ENCODE measurements around the gene C19orf53.
A peak's percentile ranks its signal among the peaks of the same experiment; 100 is the strongest.
"Not testable (repeated sequence)": the region's sequence is repeated elsewhere in the genome, so short reads cannot be mapped to it uniquely, and the experiment has no call there.

The C19orf53 gene

DNA sequence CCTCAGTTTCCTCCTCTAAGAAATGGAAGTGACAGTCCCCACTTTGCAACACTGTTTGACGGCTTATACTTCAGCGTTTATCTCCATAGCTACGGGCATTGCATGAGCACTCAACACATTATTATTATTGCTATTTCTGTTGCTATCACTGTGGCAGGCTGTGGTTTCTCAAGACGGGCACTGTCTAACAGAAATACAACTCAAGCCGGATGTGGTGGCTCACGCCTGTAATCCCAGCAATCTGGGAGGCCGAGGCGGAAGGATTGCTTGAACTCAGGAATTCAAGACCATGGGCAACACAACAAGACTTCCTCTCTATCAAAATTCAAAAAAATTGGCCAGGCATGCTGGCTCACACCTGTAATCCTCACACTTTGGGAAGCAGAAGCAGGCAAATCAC, 16.1 kb downstream of the C19orf53 start:
- no peak for DNase-seq
- in situ Hi-C loops (cut with HindIII; ENCODE audit: low pct_ligation_motif_present, low pct_unique_long_range_greater_than_20kb, low sequenced_read_pairs), result no loop called here

GRCh38 chr19:13793317-13793716, 19.1 kb downstream of the C19orf53 start:
- DNase-seq; in situ Hi-C loops (cut with HindIII; ENCODE audit: low pct_ligation_motif_present, low pct_unique_long_range_greater_than_20kb, low sequenced_read_pairs): not testable (repeated sequence)

DNA sequence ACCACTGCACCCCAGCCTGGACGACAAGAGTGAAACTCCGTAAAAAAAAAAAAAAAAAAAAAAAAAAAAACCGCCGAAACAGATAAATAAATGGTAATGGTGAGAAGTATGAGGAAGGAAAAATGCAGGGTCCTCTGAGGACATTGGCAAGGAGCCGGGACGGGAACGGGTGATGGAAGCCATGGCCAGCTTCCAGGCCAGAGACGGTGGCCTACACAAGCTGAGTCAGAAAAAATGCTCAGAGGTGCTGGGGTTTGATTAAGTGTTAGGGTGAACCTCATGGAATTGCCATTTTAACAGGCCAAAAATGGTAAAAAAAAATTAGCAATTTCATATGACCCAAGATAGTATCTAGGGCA, 20.1 kb downstream of the C19orf53 start:
- DNase-seq, result peak; percentile 62
- in situ Hi-C loops (cut with HindIII; ENCODE audit: low pct_ligation_motif_present, low pct_unique_long_range_greater_than_20kb, low sequenced_read_pairs), result no loop called here

DNA sequence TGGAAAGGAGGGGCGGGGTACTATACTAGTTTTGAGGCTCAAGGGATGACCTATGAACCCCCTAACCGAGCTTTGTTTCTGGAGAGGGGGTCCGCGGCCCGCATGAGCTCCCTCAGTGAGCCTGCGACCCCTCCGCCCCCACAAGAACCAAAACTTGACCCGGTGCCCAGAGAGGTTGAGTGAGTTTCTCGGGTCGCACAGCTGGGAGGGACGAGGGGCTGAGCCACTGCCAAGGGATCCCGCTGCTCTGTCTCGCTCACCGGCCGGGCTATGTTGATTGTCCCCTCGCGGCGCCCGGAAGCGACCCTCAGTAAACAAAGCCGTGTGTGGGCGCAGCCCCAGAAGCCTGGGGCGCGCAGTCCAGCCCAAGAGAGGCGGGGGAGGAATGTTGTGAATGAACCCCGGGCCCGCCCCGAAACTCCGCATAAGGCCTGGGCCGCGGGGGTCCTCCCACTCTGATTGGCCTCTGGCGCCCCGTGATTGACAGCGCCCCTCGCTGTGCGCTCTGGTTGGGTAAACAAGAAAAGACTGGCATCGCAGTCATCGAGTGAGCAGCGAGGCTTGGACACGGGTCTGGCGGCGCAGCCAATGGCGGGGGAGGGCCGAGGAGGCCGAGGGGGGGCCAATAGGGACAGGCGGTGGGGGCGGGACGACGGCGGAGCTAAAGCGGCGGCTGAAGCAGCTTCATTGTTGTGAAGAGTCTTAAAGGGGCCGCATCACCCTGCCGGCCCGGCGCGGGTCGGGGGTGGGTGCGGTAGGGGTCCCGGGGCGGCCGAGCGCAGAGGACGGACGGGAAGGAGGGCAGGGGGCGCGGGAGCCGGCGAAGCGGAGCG, 20.7 kb downstream of the C19orf53 start, which contains the start of gene ZSWIM4:
TSS of gene ZSWIM4 (plus strand) at position 687 of the 833 bp plus-strand sequence. CDS start 206 bp downstream, outside the sequence.
- peak; percentile 98 for DNase-seq
- in situ Hi-C loops (cut with HindIII; ENCODE audit: low pct_ligation_motif_present, low pct_unique_long_range_greater_than_20kb, low sequenced_read_pairs), result no loop called here

DNA sequence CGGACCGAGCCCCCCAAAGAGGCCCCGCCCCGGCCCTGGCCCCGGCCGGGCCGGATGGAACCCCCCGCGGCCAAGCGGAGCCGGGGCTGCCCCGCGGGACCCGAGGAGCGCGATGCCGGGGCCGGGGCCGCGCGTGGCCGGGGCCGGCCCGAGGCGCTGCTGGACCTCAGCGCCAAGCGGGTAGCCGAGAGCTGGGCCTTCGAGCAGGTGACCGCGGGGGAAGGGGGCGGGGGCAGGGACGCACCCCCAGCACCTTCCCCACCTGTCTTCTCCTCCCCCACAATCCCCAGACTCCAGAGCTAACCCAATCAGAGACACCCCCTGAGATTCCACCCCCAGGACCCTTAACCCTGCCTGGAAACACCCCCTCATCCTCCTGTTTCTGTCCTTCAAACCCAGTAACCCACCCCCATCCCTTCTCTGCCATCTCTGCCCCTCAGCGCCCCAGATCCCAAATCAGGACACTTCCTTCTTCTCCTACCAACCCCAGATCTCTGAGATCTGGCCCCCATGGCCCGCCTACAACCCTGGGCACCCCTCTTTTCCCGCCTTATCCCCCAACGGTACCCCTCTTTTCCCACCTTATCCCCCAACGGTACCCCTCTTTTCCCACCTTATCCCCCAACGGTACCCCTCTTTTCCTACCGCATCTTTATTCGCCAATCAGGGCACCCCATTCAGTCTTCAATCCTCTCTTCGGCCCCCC, 21.5 kb downstream of the C19orf53 start:
- in situ Hi-C loops (cut with HindIII; ENCODE audit: low pct_ligation_motif_present, low pct_unique_long_range_greater_than_20kb, low sequenced_read_pairs), result no loop called here
- peak; percentile 26 for DNase-seq

GRCh38 chr19:13796301-13797057, 22.2 kb downstream of the C19orf53 start:
- in situ Hi-C loops (cut with HindIII; ENCODE audit: low pct_ligation_motif_present, low pct_unique_long_range_greater_than_20kb, low sequenced_read_pairs), result no loop called here
- peak; percentile 93 for DNase-seq

DNA sequence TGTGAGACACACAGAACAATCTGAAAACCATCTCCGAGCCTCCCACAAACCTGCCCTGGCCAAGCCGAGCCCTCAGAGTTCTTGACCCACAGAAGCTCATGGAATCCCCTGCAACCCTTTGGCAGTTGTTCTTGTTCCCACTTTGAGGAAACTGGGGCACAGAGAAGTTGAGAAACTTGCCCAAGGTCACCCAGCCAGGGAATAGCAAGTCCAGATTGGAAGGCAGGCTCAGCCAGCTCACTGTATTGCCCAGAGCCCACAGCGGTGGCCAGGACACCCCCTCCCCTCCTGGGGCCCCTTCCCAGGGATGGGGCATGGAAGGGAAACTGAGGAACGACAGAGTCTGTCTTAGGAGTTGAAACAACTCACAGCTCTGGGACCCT, 22.8 kb downstream of the C19orf53 start:
- no peak for DNase-seq
- in situ Hi-C loops (cut with HindIII; ENCODE audit: low pct_ligation_motif_present, low pct_unique_long_range_greater_than_20kb, low sequenced_read_pairs), result no loop called here

GRCh38 chr19:13797870-13798269, 23.6 kb downstream of the C19orf53 start:
- in situ Hi-C loops (cut with HindIII; ENCODE audit: low pct_ligation_motif_present, low pct_unique_long_range_greater_than_20kb, low sequenced_read_pairs), result no loop called here
- DNase-seq, result no peak

DNA sequence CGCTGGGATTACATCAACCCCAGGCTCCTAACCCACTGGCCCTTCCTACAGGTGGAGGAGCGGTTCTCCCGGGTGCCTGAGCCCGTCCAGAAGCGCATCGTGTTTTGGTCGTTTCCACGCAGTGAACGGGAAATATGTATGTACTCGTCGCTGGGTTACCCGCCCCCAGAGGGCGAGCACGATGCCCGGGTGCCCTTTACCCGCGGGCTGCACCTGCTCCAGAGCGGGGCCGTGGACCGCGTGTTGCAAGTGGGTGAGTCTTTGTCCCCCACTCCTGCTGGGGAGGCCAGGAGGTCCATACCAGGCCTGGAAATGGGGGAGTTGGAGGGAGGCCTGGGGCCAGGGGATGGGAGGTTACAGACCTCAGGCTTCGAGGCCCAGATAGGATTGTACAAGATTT, 25.4 kb downstream of the C19orf53 start:
- in situ Hi-C loops (cut with HindIII; ENCODE audit: low pct_ligation_motif_present, low pct_unique_long_range_greater_than_20kb, low sequenced_read_pairs), result no loop called here
- DNase-seq, result no peak

DNA sequence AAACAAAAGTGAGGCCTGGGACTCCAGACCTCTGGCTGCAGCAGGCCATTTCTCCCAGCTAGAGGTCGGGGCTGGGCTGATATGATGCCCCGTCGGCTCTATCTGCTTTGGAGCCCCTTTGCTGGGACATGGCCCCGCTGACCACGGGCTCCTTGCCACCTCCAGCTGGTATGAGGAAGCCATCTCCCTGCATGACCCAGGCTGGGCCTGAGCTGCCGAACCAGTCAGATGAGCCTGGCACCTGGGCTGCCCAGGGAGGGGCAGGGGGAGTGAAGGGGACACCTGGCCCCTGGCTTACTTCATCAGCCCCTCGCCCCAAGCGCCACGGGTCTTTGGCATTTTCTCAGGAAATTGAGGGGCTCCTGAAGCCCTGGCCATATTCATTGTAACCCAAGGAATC, 28.8 kb downstream of the C19orf53 start:
- DNase-seq, result no peak
- in situ Hi-C loops (cut with HindIII; ENCODE audit: low pct_ligation_motif_present, low pct_unique_long_range_greater_than_20kb, low sequenced_read_pairs), result no loop called here

DNA sequence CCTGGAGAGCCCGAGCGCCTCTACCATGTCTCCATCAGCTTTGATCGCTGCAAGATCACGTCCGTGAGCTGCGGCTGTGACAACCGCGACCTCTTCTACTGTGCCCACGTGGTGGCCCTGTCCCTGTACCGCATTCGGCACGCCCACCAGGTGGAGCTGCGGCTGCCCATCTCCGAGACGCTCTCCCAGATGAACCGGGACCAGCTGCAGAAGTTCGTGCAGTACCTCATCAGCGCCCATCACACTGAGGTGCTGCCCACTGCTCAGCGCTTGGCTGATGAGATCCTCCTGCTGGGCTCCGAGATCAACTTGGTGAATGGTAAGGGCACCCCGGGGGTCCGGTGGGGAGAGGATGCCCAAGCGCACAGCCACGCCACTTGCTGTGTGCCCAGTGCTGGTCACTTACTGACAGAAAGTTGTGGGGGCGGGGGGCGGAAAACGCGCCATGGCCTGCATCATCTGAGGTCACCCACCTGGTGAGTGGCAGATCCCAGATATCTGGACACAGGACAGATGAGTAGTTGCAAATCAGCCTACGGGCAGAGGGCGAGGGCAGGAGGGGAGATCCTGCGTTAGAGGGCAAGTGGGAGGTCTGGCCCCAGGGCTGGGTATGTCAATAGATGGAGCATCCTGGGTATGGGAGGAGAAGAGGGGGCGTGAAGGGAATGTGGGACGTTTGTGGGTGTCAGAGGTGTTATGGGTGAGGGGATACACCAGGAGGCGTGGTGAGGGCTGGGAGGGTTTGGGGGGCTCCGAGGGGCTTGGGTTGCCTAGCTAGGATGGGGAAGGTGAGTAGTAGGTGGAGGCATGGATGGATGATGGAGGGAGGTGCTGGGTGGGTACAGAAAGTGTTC, 30.8 kb downstream of the C19orf53 start:
- no peak for DNase-seq
- in situ Hi-C loops (cut with HindIII; ENCODE audit: low pct_ligation_motif_present, low pct_unique_long_range_greater_than_20kb, low sequenced_read_pairs), result no loop called here

DNA sequence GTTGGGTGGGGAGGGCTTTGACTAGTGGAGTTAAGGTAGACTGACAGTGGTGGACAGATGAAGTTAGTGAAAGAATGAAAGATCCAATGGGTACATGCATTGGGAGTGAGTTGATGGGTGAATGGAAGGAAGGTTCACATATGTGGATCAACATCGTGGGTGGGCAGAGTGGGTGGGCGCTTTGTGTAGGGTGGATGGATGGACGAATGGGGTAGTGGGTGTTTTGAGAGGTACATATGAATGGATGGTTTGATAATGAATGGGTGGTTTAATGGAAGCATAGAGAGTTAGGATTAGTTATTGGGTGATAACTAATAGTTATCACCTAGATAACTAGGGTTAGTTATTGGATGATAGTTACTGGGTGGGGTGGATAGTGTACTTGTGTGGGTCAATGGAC, 32.5 kb downstream of the C19orf53 start:
- in situ Hi-C loops (cut with HindIII; ENCODE audit: low pct_ligation_motif_present, low pct_unique_long_range_greater_than_20kb, low sequenced_read_pairs), result no loop called here

GRCh38 chr19:13807421-13808021, 33.3 kb downstream of the C19orf53 start:
- in situ Hi-C loops (cut with HindIII; ENCODE audit: low pct_ligation_motif_present, low pct_unique_long_range_greater_than_20kb, low sequenced_read_pairs), result no loop called here
- DNase-seq, result no peak

More for the DNA sequence above, 32.5 kb downstream of the C19orf53 start:
- DNase-seq, result no peak

- in situ Hi-C loops (cut with HindIII; ENCODE audit: low pct_ligation_motif_present, low pct_unique_long_range_greater_than_20kb, low sequenced_read_pairs), result no loop called here
- DNase-seq, result no peak
Observed at GRCh38 chr19:13808856-13809255, 34.6 kb downstream of the C19orf53 start.

DNA sequence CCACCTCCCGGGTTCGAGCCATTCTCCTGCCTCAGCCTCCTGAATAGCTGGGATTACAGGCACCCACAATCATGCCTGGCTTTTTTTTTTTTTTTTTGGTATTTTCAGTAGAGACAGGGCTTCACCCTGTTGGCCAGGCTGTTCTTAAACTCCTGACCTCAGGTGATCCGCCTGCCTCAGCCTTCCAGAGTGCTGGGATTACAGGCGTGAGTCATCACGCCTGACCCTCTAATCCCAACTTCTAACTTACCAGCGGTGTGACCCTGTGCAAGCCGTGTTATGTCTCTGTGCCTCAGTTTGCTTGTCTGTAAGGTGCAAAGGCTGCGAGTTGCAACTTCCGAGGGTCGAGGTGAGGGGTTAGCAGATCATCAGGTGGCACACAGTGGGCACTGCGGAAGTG, 38.3 kb downstream of the C19orf53 start:
- in situ Hi-C loops (cut with HindIII; ENCODE audit: low pct_ligation_motif_present, low pct_unique_long_range_greater_than_20kb, low sequenced_read_pairs), result no loop called here
- no peak for DNase-seq

- in situ Hi-C loops (cut with HindIII; ENCODE audit: low pct_ligation_motif_present, low pct_unique_long_range_greater_than_20kb, low sequenced_read_pairs), result no loop called here
- DNase-seq, result no peak
Observed at GRCh38 chr19:13813147-13813546, 38.9 kb downstream of the C19orf53 start.

- in situ Hi-C loops (cut with HindIII; ENCODE audit: low pct_ligation_motif_present, low pct_unique_long_range_greater_than_20kb, low sequenced_read_pairs), result no loop called here
Observed at GRCh38 chr19:13814550-13814949, 40.3 kb downstream of the C19orf53 start.

GRCh38 chr19:13817018-13817614, 42.9 kb downstream of the C19orf53 start:
- DNase-seq, result no peak
- in situ Hi-C loops (cut with HindIII; ENCODE audit: low pct_ligation_motif_present, low pct_unique_long_range_greater_than_20kb, low sequenced_read_pairs), result no loop called here

More at GRCh38 chr19:13814550-13814949, 40.3 kb downstream of the C19orf53 start:
- no peak for DNase-seq

Measured in ACHN (cell line).